HepG2 (cell line): ENCODE results near the gene FBXW10B.

ENCODE experiments used
- EZH2 ChIP-seq: conservative IDR thresholded peaks from 2 replicates; pipeline ENCODE4 v1.6.1; 2012; ENCODE audit warnings: mild to moderate bottlenecking, low read depth, low read length, moderate library complexity
- HES4 ChIP-seq: sonication (generic); formaldehyde crosslinking; IDR thresholded peaks from 2 replicates; pipeline ENCODE4 v1.9.0; 2021; ENCODE audit warnings: mild to moderate bottlenecking, missing genetic modification reagents, borderline replicate concordance
- MYC ChIP-seq: sonication (generic); formaldehyde crosslinking; IDR thresholded peaks from 2 replicates; pipeline ENCODE4 v1.9.0; 2021; ENCODE audit warnings: missing genetic modification reagents, borderline replicate concordance
- PHF5A ChIP-seq: IDR thresholded peaks from one replicate; pipeline ENCODE4 v1.6.1; 2018; ENCODE audit warnings: low read depth, missing genetic modification reagents; ENCODE audit not compliant: unreplicated experiment
- POLR2A ChIP-seq, 2 experiments: IDR thresholded peaks; 2 replicates each; pipeline ENCODE4 v1.6.1; 2011; ENCODE audit warnings: low read depth in 2 of 2, low read length in 2 of 2, mild to moderate bottlenecking in 1 of 2, moderate library complexity in 1 of 2; ENCODE audit not compliant: insufficient read depth in 1 of 2
- TSC22D2 ChIP-seq: sonication (generic); formaldehyde crosslinking; IDR thresholded peaks from 2 replicates; pipeline ENCODE4 v1.5.1; 2020; ENCODE audit warnings: missing genetic modification reagents, mild to moderate bottlenecking, borderline replicate concordance
- U2AF2 ChIP-seq: fragments of 200-400 bp; formaldehyde crosslinking; IDR thresholded peaks from 2 replicates; pipeline ENCODE4 v1.6.1; 2017; ENCODE audit warnings: low read depth, mild to moderate bottlenecking, low read length
- ZFP36 ChIP-seq: fragments of 150-350 bp; IDR thresholded peaks from 2 replicates; pipeline ENCODE4 v1.6.1; 2018; ENCODE audit warnings: borderline replicate concordance, low read length, low read depth; ENCODE audit not compliant: partially characterized antibody
- ZNF17 ChIP-seq: sonication (generic); formaldehyde crosslinking; IDR thresholded peaks from 2 replicates; pipeline ENCODE4 v1.5.0; 2020; ENCODE audit warnings: mild to moderate bottlenecking, missing genetic modification reagents
- TF ChIP-seq, protein P1 (sequence below): sonication (generic); formaldehyde crosslinking; IDR thresholded peaks from 2 replicates; pipeline ENCODE4 v1.8.0; 2023; ENCODE audit warnings: mild to moderate bottlenecking, missing genetic modification reagents
- TF ChIP-seq, protein P2 (sequence below): sonication (generic); formaldehyde crosslinking; conservative IDR thresholded peaks from 2 replicates; pipeline ENCODE4 v1.5.0; 2020; ENCODE audit warnings: missing genetic modification reagents

DNA sequence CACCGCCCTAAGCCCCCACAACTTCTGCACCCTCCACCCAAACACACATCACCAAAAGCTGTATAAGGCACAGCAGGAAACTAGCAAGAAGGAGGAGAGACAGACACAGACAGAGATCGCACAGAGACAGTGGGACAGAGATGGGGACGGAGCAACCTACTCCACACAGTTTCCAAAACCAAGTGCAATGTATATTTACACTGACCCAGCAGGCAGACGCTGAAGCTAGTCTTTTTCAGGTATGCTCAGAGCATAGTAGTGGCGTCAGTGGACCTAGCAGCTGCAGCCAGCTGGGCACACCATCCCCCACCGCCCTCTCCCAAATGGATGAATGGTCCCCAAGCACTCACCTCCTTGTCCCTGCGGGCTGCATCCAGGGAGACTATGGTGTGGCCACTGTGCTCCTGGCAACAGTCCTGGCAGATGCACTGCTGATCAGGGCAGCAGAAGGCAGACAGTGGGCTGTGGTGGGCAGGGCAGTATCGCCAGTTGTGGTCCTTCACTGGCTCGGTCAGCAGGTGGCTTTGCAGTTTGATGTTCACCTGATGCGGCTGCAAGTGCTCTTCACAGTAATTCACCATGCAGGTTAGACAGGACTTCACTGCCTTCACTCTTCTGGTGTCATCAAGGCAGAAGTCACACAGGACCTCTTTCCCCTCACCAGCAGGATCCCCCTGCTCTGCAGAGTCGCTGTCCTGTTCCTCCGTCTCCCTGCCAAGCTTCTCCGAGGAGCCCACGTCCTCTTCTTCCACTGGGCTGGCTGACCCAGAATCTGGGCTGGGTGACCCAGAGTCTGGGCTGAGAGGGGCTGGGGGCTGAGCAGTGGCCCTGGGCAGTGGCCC lies 31.5 kb upstream of the FBXW10B start:
- TF ChIP-seq HES4 (CRISPR knock-in tag) (no peak), MYC (CRISPR knock-in tag) (no peak), EZH2 (no peak), ZNF17 (CRISPR knock-in tag) (no peak), PHF5A (CRISPR knock-in tag) (no peak), U2AF2 (no peak), POLR2A (IDR thresholded peaks at IDR 0.05; ENCODE audit: insufficient read depth in 1 of 2, low read depth in 2 of 2, low read length in 2 of 2) (no peak), TSC22D2 (CRISPR knock-in tag) (no peak), ZFP36 (no peak)
- TF ChIP-seq, protein P1, sequence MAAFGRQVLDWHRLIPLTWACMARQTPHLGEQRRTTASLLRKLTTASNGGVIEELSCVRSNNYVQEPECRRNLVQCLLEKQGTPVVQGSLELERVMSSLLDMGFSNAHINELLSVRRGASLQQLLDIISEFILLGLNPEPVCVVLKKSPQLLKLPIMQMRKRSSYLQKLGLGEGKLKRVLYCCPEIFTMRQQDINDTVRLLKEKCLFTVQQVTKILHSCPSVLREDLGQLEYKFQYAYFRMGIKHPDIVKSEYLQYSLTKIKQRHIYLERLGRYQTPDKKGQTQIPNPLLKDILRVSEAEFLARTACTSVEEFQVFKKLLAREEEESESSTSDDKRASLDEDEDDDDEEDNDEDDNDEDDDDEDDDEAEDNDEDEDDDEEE, result no peak
- TF ChIP-seq, protein P2, sequence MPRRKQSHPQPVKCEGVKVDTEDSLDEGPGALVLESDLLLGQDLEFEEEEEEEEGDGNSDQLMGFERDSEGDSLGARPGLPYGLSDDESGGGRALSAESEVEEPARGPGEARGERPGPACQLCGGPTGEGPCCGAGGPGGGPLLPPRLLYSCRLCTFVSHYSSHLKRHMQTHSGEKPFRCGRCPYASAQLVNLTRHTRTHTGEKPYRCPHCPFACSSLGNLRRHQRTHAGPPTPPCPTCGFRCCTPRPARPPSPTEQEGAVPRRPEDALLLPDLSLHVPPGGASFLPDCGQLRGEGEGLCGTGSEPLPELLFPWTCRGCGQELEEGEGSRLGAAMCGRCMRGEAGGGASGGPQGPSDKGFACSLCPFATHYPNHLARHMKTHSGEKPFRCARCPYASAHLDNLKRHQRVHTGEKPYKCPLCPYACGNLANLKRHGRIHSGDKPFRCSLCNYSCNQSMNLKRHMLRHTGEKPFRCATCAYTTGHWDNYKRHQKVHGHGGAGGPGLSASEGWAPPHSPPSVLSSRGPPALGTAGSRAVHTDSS, result no peak
